Stimulated activated CD8-positive, alpha-beta memory T cell treated with anti-CD3 and anti-CD28 coated beads, Interleukin-12 subunit alpha, Interleukin-12 subunit beta, amount 100 ng/mL, for 1 hour (primary cell): ENCODE results near the gene ZNF462.
"Not testable (repeated sequence)": the region's sequence is repeated elsewhere in the genome, so short reads cannot be mapped to it uniquely, and the experiment has no call there.

Experiments
- DNase-seq: peaks from one replicate; pipeline ENCODE4 v3.0.0-alpha.2; 2020; ENCODE audit warnings: low read depth

ZNF462 gene

GRCh38 chr9:106962122-106962521, 99.2 kb downstream of the ZNF462 start:
- no peak for DNase-seq

GRCh38 chr9:106962615-106963363, 99.8 kb downstream of the ZNF462 start:
- no peak for DNase-seq

- no peak for DNase-seq
Observed at GRCh38 chr9:106963684-106964083, 100.7 kb downstream of the ZNF462 start.

- no peak for DNase-seq
Observed at GRCh38 chr9:106964329-106964728, 101.4 kb downstream of the ZNF462 start.

- DNase-seq = no peak
Observed at GRCh38 chr9:106964822-106965525, 102.0 kb downstream of the ZNF462 start.

- no peak for DNase-seq
Observed at GRCh38 chr9:106966481-106966880, 103.5 kb downstream of the ZNF462 start.

GRCh38 chr9:106969696-106970095, 106.7 kb downstream of the ZNF462 start:
- no peak for DNase-seq

- no peak for DNase-seq
Observed at GRCh38 chr9:106970219-106970975, 107.4 kb downstream of the ZNF462 start.

GRCh38 chr9:106970976-106971457, 108.1 kb downstream of the ZNF462 start:
- DNase-seq = no peak

- no peak for DNase-seq
Observed at GRCh38 chr9:106972082-106972481, 109.1 kb downstream of the ZNF462 start.

- no peak for DNase-seq
Observed at GRCh38 chr9:106974341-106974740, 111.4 kb downstream of the ZNF462 start.

- DNase-seq = no peak
Observed at GRCh38 chr9:106976772-106977171, 113.8 kb downstream of the ZNF462 start.

- DNase-seq = no peak
Observed at GRCh38 chr9:106980551-106981101, 117.7 kb downstream of the ZNF462 start.

GRCh38 chr9:106981396-106982287, 118.7 kb downstream of the ZNF462 start:
- DNase-seq = no peak

GRCh38 chr9:106982636-106983035, 119.7 kb downstream of the ZNF462 start:
- no peak for DNase-seq

- DNase-seq = no peak
Observed at GRCh38 chr9:106983346-106983745, 120.4 kb downstream of the ZNF462 start.

GRCh38 chr9:106989904-106990303, 126.9 kb downstream of the ZNF462 start:
- not testable (repeated sequence) for DNase-seq

- no peak for DNase-seq
Observed at GRCh38 chr9:106992186-106992585, 129.2 kb downstream of the ZNF462 start.

- DNase-seq = no peak
Observed at GRCh38 chr9:106993603-106994002, 130.6 kb downstream of the ZNF462 start.

- DNase-seq = no peak
Observed at GRCh38 chr9:106994463-106994862, 131.5 kb downstream of the ZNF462 start.

GRCh38 chr9:107000218-107000617, 137.3 kb downstream of the ZNF462 start:
- DNase-seq = no peak
